ENCODE results near the gene DNTTIP2.
"Not testable (repeated sequence)": the region's sequence is repeated elsewhere in the genome, so short reads cannot be mapped to it uniquely, and the experiment has no call there.

DNTTIP2 gene

GRCh38 chr1:93840956-93841482 lies 38.0 kb downstream of the DNTTIP2 start:
- DNase-seq (ENCODE audit: low read depth): no peak

- DNase-seq (ENCODE audit: low read depth): no peak
Measured at GRCh38 chr1:93839753-93840152, 39.3 kb downstream of the DNTTIP2 start.

GRCh38 chr1:93839307-93839706 lies 39.7 kb downstream of the DNTTIP2 start:
- DNase-seq (ENCODE audit: low read depth): no peak

- DNase-seq (ENCODE audit: low read depth): no peak
Measured at GRCh38 chr1:93837961-93838360, 41.0 kb downstream of the DNTTIP2 start.

- not testable (repeated sequence) for DNase-seq (ENCODE audit: low read depth)
Measured at GRCh38 chr1:93833293-93833692, 45.7 kb downstream of the DNTTIP2 start.

GRCh38 chr1:93829061-93829460 lies 49.9 kb downstream of the DNTTIP2 start:
- DNase-seq (ENCODE audit: low read depth): no peak

GRCh38 chr1:93828367-93828755 lies 50.6 kb downstream of the DNTTIP2 start:
- no peak for DNase-seq (ENCODE audit: low read depth)

- no peak for DNase-seq (ENCODE audit: low read depth)
Measured at GRCh38 chr1:93827633-93828366, 51.2 kb downstream of the DNTTIP2 start.

GRCh38 chr1:93827128-93827527 lies 51.9 kb downstream of the DNTTIP2 start:
- no peak for DNase-seq (ENCODE audit: low read depth)

GRCh38 chr1:93824834-93825233 lies 54.2 kb downstream of the DNTTIP2 start:
- no peak for DNase-seq (ENCODE audit: low read depth)

GRCh38 chr1:93822730-93823425 lies 56.1 kb downstream of the DNTTIP2 start:
- DNase-seq (ENCODE audit: low read depth): no peak

GRCh38 chr1:93821423-93822144 lies 57.4 kb downstream of the DNTTIP2 start:
- DNase-seq (ENCODE audit: low read depth): no peak

- DNase-seq (ENCODE audit: low read depth): no peak
Measured at GRCh38 chr1:93820554-93821422, 58.2 kb downstream of the DNTTIP2 start.

- no peak for DNase-seq (ENCODE audit: low read depth)
Measured at GRCh38 chr1:93818570-93818959, 60.4 kb downstream of the DNTTIP2 start.

GRCh38 chr1:93817819-93818569 lies 61.0 kb downstream of the DNTTIP2 start:
- DNase-seq (ENCODE audit: low read depth): no peak

- DNase-seq (ENCODE audit: low read depth): no peak
Measured at GRCh38 chr1:93816970-93817678, 61.9 kb downstream of the DNTTIP2 start.

All from T follicular helper cell (primary cell).